ENCODE measurements around the gene TRIM54.

GRCh38 chr2:27288610-27289009 lies 6.4 kb downstream of the TRIM54 start:
- TF ChIP-seq MTA2 (IDR thresholded peaks at IDR 0.05; ENCODE audit: low read depth), result no peak
- TF ChIP-seq, protein P1, sequence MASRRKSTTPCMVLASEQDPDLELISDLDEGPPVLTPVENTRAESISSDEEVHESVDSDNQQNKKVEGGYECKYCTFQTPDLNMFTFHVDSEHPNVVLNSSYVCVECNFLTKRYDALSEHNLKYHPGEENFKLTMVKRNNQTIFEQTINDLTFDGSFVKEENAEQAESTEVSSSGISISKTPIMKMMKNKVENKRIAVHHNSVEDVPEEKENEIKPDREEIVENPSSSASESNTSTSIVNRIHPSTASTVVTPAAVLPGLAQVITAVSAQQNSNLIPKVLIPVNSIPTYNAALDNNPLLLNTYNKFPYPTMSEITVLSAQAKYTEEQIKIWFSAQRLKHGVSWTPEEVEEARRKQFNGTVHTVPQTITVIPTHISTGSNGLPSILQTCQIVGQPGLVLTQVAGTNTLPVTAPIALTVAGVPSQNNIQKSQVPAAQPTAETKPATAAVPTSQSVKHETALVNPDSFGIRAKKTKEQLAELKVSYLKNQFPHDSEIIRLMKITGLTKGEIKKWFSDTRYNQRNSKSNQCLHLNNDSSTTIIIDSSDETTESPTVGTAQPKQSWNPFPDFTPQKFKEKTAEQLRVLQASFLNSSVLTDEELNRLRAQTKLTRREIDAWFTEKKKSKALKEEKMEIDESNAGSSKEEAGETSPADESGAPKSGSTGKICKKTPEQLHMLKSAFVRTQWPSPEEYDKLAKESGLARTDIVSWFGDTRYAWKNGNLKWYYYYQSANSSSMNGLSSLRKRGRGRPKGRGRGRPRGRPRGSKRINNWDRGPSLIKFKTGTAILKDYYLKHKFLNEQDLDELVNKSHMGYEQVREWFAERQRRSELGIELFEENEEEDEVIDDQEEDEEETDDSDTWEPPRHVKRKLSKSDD (conservative IDR thresholded peaks at IDR 0.05; ENCODE audit: low read length), result no peak
- TF ChIP-seq ZNF57 (CRISPR knock-in tag; IDR thresholded peaks at IDR 0.05), result no peak
- TF ChIP-seq, protein P2, sequence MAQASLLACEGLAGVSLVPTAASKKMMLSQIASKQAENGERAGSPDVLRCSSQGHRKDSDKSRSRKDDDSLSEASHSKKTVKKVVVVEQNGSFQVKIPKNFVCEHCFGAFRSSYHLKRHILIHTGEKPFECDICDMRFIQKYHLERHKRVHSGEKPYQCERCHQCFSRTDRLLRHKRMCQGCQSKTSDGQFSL (CRISPR knock-in tag; IDR thresholded peaks at IDR 0.05), result no peak
- TF ChIP-seq, protein P2 (tag; IDR thresholded peaks at IDR 0.05), result no peak
- TF ChIP-seq, protein P3, sequence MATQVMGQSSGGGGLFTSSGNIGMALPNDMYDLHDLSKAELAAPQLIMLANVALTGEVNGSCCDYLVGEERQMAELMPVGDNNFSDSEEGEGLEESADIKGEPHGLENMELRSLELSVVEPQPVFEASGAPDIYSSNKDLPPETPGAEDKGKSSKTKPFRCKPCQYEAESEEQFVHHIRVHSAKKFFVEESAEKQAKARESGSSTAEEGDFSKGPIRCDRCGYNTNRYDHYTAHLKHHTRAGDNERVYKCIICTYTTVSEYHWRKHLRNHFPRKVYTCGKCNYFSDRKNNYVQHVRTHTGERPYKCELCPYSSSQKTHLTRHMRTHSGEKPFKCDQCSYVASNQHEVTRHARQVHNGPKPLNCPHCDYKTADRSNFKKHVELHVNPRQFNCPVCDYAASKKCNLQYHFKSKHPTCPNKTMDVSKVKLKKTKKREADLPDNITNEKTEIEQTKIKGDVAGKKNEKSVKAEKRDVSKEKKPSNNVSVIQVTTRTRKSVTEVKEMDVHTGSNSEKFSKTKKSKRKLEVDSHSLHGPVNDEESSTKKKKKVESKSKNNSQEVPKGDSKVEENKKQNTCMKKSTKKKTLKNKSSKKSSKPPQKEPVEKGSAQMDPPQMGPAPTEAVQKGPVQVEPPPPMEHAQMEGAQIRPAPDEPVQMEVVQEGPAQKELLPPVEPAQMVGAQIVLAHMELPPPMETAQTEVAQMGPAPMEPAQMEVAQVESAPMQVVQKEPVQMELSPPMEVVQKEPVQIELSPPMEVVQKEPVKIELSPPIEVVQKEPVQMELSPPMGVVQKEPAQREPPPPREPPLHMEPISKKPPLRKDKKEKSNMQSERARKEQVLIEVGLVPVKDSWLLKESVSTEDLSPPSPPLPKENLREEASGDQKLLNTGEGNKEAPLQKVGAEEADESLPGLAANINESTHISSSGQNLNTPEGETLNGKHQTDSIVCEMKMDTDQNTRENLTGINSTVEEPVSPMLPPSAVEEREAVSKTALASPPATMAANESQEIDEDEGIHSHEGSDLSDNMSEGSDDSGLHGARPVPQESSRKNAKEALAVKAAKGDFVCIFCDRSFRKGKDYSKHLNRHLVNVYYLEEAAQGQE (IDR thresholded peaks at IDR 0.05; ENCODE audit: borderline replicate concordance), result no peak
- TF ChIP-seq, protein P3 (CRISPR knock-in tag; IDR thresholded peaks at IDR 0.05; ENCODE audit: low read depth), result no peak
- no peak for TF ChIP-seq KLF13 (tag; IDR thresholded peaks at IDR 0.05; ENCODE audit: borderline replicate concordance, low read depth)
- no peak for TF ChIP-seq HMG20A (CRISPR knock-in tag; conservative IDR thresholded peaks at IDR 0.05)
- no peak for TF ChIP-seq U2AF1 (optimal IDR thresholded peaks at IDR 0.05; ENCODE audit: low read depth, low read length)
